ENCODE results near the gene SH3RF3. TPM values are rescaled to one million over a fixed set of nuclear protein-coding genes. Genes with fewer than 3 reads are reported as not detected.

SH3RF3 gene
- total RNA-seq, 2 experiments from 2014 or later = 0.31 to 0.36 TPM

DNA sequence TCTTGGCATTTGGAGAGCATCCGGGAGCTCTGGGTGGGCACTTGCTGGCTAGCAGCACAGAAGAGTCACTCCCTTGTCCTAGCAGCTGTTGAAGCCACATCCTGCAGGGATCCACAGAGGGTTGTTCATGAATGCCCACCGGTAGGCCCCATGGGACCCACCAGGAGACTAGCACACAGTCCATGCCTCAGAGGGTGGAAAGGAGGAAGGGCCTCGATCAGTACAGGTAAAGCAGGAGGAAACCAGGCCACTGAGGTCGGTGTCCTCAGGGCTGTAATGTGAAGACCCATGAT lies 279.0 kb downstream of the SH3RF3 start:
- H3K27ac Mint-ChIP-seq = no peak overlapping the region
- no peak for ATAC-seq (ENCODE audit: low read depth)
- H3K36me3 Mint-ChIP-seq = no peaks in the 10 kb centered on the region
- peaks cover 4% of the 10 kb centered on the region for H3K4me1 Mint-ChIP-seq
- DNase-seq = no peak
- POLR2A ChIA-PET = no interaction called here
- no peaks in the 10 kb centered on the region for H3K27me3 Mint-ChIP-seq
- no peak overlapping the region for H3K4me3 Mint-ChIP-seq
- H3K9me3 Mint-ChIP-seq = no peaks in the 10 kb centered on the region

DNA sequence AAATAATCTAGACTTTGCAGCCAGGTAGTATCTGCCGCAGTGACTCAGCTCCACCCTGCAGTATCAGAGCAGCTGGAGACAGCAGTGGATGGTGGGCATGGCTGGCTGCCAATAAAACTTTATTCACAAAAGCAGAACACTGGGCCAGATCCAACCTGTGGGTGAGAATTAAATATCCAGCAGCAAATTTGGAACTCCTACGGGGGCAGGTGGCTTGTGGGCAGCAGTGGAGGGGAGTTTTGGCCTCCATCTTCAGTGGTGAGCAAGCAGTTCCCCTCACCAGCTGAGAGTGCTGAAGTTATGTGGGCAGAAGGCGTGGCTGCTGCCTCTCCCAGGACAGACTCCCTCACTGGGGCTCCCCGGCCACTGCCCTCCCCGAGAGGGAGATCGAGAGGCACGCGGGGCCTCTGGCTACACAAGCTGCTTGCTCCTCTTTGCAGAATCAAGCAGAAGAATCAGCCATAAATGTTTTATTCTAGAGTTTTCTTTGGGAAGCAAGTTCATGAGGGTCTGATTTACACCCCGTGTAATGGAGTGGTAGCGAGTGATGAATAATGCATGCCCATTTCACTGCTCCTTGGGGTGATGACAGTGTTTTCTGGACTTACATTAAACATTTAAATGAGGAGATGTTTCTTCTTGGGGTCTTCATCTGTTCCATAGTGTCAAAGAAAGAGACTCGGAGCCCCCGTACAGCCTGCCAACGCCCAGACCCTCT lies 280.5 kb downstream of the SH3RF3 start:
- ATAC-seq (ENCODE audit: low read depth) (no peak), DNase-seq (no peak)
- Mint-ChIP-seq H3K36me3 (no peaks in the 10 kb centered on the region), H3K9me3 (no peaks in the 10 kb centered on the region), H3K27ac (no peak overlapping the region), H3K27me3 (no peaks in the 10 kb centered on the region), H3K4me1 (peaks cover 1% of the 10 kb centered on the region), H3K4me3 (no peak overlapping the region)
- POLR2A ChIA-PET = no interaction called here

DNA sequence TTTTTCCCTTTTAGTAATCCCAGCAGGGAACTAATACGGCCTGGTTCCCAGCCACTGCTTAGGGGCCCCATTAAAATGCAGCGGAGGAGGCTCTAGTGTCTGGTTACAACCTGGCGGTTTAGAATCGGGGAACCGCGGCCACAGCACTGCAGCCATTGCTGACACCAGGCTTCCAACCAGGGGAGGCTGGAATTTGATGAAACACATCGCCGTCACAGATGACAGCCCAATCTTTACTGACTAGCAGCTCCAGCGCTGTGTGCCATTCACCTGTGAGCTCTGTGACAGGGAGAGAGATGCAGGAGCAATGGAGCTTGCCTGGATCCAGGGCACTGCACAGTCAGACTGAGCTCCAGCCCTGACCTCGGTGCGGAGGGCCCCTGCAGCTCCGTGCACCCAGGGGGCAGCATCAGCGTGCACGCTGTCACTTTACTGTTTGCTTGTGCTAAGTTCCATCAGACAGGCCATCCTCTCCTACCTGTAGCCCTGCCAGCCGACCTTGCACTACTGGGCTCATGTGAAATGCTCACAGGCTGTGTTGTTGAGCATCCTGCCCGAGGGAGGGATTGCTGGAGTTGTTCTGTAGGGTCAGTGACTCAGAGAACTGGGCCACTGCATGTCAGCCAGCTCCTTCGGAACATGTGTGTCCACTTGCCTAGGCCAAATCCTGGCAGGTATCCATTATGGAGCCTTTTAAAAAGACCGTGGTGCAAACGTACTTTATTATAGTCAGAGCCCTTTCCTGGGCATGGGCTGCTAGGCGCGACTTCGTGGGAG lies 281.2 kb downstream of the SH3RF3 start:
- POLR2A ChIA-PET = interaction anchor here (0.6 kb wide), 1 partner anchor 155 kb away, joined by 3 read pairs; no protein-coding TSS in a partner anchor
- Mint-ChIP-seq H3K9me3 (no peaks in the 10 kb centered on the region), H3K4me1 (peaks cover 1% of the 10 kb centered on the region), H3K36me3 (no peaks in the 10 kb centered on the region), H3K27me3 (no peaks in the 10 kb centered on the region), H3K4me3 (no peak overlapping the region), H3K27ac (no peak overlapping the region)
- DNase-seq (no peak), ATAC-seq (ENCODE audit: low read depth) (no peak)

DNA sequence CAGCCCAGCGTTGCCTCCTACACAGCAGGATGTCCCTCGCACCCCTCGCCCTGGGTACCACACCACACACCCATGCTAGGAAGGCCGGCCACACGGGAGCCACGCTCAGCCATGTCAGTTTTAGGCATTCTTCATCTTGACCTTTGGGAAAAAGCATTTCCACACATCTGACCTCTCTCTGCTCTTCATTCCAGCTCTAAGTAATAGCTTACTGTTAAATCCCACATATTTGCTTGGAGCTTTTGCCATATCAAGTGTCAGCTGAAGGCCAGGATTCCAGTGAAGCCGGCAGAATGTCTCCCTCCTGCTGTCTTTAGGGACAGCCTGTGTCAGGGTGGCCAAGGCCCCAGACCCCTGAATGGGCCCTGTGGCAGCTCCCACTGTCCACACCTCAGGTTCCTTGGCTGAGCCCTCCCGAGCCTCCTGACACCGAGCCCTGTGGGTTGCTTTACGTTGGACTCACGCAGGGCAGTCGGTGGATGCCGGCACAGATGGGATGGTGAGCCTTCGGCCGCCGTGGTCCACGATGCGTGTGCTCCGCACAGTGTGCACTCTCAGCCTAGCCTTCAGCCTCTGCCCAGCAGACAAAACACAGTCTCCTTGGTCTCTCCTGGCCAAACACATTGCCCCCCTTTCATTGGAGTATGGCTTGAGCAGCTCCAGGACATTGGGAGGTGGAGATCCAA lies 282.8 kb downstream of the SH3RF3 start:
- no peak overlapping the region for H3K4me3 Mint-ChIP-seq
- POLR2A ChIA-PET = no interaction called here

DNA sequence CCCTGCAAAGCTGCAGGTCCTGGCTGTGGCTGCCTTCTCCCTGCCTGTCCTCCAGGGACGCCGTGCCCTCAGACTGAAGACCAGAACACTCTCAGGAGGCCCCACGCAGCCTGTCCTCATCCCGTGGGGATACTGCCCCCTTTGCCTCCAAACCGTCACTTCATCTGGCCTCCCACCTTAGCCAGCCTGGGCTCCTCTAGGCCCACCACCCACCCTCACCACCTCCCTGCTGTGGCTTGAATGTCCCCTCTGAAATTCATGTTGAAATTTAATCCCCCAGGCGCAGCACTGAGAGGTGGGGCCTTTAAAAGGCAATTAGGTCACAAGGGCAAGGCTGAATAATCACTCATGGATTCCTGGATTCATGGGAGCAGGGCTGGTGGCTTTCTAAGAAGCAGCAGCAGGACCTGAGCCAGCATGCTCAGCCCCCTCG lies 286.6 kb downstream of the SH3RF3 start:
- no peak for DNase-seq
- no peaks in the 10 kb centered on the region for H3K9me3 Mint-ChIP-seq
- H3K27ac Mint-ChIP-seq = no peak overlapping the region
- no peaks in the 10 kb centered on the region for H3K36me3 Mint-ChIP-seq
- peaks cover 1% of the 10 kb centered on the region for H3K4me1 Mint-ChIP-seq
- no peak for ATAC-seq (ENCODE audit: low read depth)
- POLR2A ChIA-PET = no interaction called here
- H3K27me3 Mint-ChIP-seq = no peaks in the 10 kb centered on the region
- no peak overlapping the region for H3K4me3 Mint-ChIP-seq

More for the DNA sequence above, 282.8 kb downstream of the SH3RF3 start:
- no peak for DNase-seq
- Mint-ChIP-seq H3K4me1 (peaks cover 1% of the 10 kb centered on the region), H3K27me3 (no peaks in the 10 kb centered on the region), H3K9me3 (no peaks in the 10 kb centered on the region), H3K36me3 (no peaks in the 10 kb centered on the region), H3K27ac (no peak overlapping the region)
- no peak for ATAC-seq (ENCODE audit: low read depth)

DNA sequence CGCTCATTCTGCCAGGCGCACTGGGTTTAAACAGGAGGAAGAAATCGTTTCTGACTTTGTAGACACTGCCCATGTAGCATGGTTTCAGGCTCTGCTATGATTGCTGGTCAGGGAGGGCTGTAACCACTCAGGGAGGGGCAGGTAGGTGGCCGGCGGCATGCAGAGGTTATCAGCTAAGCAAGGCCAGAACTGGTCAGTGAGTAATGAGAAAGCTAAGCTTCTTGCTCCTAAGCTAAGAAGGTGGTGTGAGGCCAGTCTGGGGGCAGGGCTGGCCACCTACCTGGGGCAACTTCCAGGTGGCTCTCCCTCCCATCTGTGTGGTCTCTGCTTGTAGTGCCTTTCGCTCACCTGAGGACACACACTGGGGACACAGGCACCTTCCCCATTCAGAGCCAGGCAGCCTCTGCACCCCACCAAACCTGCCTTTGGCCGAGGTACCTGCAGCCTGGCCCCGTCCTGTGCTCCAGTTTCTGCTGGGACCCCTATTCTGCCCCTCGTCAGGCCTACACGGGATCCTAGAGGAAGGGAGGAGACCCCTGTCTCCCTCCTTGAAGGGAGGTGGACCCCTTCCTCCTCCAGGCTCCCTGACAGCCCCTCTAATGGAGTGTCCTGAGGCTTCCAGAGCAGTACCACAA lies 288.8 kb downstream of the SH3RF3 start:
- H3K9me3 Mint-ChIP-seq = no peaks in the 10 kb centered on the region
- ATAC-seq (ENCODE audit: low read depth) = no peak
- no peak overlapping the region for H3K27ac Mint-ChIP-seq

DNA sequence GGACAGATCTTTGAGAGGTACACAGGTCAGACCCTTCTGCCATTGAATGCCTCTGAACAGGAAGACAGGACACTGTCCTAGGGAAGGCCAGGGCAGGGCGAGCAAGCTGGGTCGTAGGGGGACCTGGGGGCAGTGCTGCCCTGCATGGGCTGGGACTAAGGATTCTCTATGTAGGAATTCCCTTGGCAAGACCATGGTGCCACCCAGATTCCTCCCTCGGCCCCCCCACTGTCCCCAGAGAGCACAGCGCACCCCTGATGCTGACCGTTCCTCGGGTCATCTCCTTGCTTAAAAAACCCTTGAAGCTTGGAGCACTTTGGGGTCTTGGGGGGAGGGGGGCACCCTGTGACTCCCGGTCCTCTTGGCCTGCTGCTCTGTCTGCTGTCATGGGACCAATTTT lies 289.7 kb downstream of the SH3RF3 start:
- H3K27me3 Mint-ChIP-seq = no peaks in the 10 kb centered on the region
- POLR2A ChIA-PET = no interaction called here
- H3K27ac Mint-ChIP-seq = no peak overlapping the region
- H3K9me3 Mint-ChIP-seq = no peaks in the 10 kb centered on the region
- no peaks in the 10 kb centered on the region for H3K4me1 Mint-ChIP-seq
- H3K4me3 Mint-ChIP-seq = no peak overlapping the region
- ATAC-seq (ENCODE audit: low read depth) = no peak
- H3K36me3 Mint-ChIP-seq = no peaks in the 10 kb centered on the region
- DNase-seq = no peak

More for the DNA sequence above, 288.8 kb downstream of the SH3RF3 start:
- Mint-ChIP-seq H3K36me3 (no peaks in the 10 kb centered on the region), H3K4me1 (peaks cover 1% of the 10 kb centered on the region), H3K4me3 (no peak overlapping the region), H3K27me3 (no peaks in the 10 kb centered on the region)
- no peak for DNase-seq
- POLR2A ChIA-PET = no interaction called here

DNA sequence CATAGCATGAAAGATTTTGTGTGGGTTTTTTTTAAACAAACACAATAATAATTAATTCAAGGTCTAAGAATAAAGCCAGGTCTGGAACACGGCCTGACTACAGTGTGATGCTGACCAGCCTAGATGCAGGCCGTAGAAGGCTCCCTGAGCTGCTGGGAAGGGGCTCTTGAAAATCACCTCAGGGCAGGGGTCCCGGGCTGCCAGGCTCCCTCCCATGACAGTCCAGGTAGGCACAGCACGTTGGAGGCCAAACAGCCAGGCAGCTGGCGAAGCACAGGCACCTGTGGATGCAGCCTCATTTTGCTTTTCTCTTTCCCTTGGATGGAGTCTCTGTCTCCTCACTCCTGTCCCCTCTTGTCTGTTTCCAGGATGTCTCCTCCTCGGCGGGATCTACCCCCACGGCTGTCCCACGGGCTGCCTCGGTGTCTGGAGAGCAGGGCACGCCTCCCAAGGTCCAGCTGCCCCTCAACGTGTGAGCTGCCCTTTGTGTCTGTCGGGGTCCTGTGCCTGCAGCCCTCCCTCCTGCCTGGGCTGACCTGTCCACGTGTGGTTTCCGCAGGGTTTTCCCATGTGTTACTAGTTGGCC lies 290.3 kb downstream of the SH3RF3 start:
- no peaks in the 10 kb centered on the region for H3K36me3 Mint-ChIP-seq
- H3K27me3 Mint-ChIP-seq = no peaks in the 10 kb centered on the region
- H3K4me3 Mint-ChIP-seq = no peak overlapping the region
- ATAC-seq (ENCODE audit: low read depth) (no peak), DNase-seq (no peak)
- H3K9me3 Mint-ChIP-seq = no peaks in the 10 kb centered on the region
- POLR2A ChIA-PET = no interaction called here
- H3K27ac Mint-ChIP-seq = no peak overlapping the region
- no peaks in the 10 kb centered on the region for H3K4me1 Mint-ChIP-seq

DNA sequence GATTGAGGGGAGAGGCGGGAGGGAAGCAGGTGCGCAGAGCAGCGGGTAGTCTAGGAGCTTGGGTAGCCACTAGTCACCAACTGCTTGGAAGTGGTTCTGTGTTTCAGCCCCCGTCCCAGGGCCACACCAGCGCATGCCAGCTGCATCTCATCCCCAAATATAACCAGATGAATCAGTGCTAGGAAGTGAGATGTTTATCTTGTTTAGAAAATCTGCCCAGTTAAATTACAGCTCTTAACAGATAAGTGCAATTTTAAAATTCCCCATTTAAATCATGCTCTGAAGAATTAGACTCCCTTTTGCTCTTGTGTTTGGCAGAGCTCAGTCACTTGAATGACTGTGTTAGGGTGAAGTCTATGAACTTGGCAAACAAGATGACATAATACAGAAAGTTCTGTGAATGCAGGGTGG lies 291.0 kb downstream of the SH3RF3 start:
- Mint-ChIP-seq H3K4me1 (no peaks in the 10 kb centered on the region), H3K9me3 (no peaks in the 10 kb centered on the region), H3K4me3 (no peak overlapping the region), H3K36me3 (no peaks in the 10 kb centered on the region), H3K27me3 (no peaks in the 10 kb centered on the region), H3K27ac (no peak overlapping the region)
- DNase-seq (no peak), ATAC-seq (ENCODE audit: low read depth) (no peak)
- POLR2A ChIA-PET = no interaction called here

DNA sequence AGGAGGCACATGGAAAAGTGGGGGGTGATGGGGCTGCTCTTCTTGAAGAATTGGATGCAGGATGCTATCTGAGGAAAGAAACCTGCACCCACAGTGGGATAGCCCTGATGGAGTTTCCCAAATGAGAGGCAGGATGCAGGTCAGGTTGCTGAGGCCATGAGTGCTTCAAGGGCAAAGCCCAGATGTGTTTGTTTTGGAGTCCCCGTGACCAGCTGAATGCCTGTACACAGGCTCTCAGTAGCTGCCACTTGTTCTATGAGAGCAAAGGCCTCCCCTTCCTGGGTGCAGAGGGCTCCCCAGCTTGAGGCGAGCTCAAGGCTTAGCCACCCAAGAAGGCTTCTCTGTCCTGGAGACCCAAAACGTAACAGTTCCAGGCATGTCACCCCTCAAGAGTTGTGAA lies 292.1 kb downstream of the SH3RF3 start:
- no peaks in the 10 kb centered on the region for H3K4me1 Mint-ChIP-seq
- no peaks in the 10 kb centered on the region for H3K9me3 Mint-ChIP-seq
- no peaks in the 10 kb centered on the region for H3K27me3 Mint-ChIP-seq
- POLR2A ChIA-PET = interaction anchor here (0.6 kb wide), 1 partner anchor 168 kb away, joined by 3 read pairs; no protein-coding TSS in a partner anchor
- H3K4me3 Mint-ChIP-seq = no peak overlapping the region
- H3K27ac Mint-ChIP-seq = no peak overlapping the region
- DNase-seq (no peak), ATAC-seq (ENCODE audit: low read depth) (no peak)
- H3K36me3 Mint-ChIP-seq = no peaks in the 10 kb centered on the region

DNA sequence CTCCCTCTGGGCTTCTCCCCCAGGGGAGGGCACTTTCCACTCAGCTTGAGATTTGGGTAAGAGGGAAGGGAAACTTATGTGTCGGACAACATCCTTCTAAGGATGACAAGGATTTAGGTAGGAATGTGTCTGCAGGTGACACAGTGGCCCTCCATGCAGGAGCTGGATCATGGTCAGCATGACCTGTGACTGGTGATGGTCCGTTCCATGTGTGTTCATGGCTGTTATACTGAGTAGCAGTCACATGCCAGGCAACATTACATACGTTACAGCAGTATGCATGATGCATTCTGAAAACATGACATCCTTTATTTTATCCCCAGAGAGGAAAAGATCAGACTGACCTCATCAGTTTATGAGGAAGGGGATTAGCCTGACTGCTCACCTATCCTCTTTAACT lies 292.6 kb downstream of the SH3RF3 start:
- no peaks in the 10 kb centered on the region for H3K9me3 Mint-ChIP-seq
- no peak overlapping the region for H3K4me3 Mint-ChIP-seq
- no peak overlapping the region for H3K27ac Mint-ChIP-seq
- DNase-seq (no peak), ATAC-seq (ENCODE audit: low read depth) (no peak)
- no peaks in the 10 kb centered on the region for H3K36me3 Mint-ChIP-seq
- H3K4me1 Mint-ChIP-seq = no peaks in the 10 kb centered on the region
- no peaks in the 10 kb centered on the region for H3K27me3 Mint-ChIP-seq
- POLR2A ChIA-PET = no interaction called here

DNA sequence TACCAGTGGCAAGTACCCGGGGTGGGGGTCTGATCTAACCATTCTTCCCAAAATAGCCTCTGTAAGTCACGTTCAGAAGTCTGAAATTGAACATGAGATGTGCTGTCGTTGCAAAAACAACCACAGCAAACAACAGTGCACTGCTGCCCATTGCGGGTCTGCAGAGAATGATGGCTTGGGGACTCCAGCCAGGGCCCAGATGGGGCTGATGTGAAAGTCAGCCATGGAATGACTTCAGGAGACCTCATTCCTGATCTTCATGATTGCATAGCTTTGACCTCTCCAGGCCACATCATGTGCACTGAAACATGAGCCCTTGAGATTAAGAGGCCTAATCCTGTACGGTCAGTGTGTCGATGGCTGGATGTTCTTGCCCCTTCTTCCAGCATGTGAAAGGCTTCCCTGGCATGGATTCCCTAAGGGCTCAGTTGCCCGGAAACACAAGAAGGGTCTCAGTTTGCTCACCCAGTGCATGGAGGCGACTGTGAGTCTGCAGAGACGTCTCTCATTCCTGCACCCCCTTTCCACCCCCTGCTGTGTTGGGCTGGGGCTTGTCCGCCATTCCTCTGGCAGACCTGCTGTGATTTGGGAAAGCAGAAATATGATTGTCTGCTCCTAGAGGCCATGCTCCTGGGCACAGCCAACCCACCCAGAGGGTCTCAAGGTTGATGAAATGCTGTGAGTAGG lies 293.2 kb downstream of the SH3RF3 start:
- no peak for ATAC-seq (ENCODE audit: low read depth)
- DNase-seq = no peak
- H3K9me3 Mint-ChIP-seq = no peaks in the 10 kb centered on the region
- H3K27ac Mint-ChIP-seq = no peak overlapping the region
- H3K27me3 Mint-ChIP-seq = no peaks in the 10 kb centered on the region
- H3K4me3 Mint-ChIP-seq = no peak overlapping the region
- H3K4me1 Mint-ChIP-seq = no peaks in the 10 kb centered on the region
- no peaks in the 10 kb centered on the region for H3K36me3 Mint-ChIP-seq
- POLR2A ChIA-PET = no interaction called here
